Activated naive CD8-positive, alpha-beta T cell (primary cell): ENCODE results near the gene PKDREJ.
A peak's percentile ranks its signal among the peaks of the same experiment; 100 is the strongest.
"Not testable (repeated sequence)": the region's sequence is repeated elsewhere in the genome, so short reads cannot be mapped to it uniquely, and the experiment has no call there.

Experiments used
- H3K27ac Mint-ChIP-seq: one replicate; pipeline ENCODE4 v1.8.0; 2021; ENCODE audit warnings: mixed read lengths
- H3K27me3 Mint-ChIP-seq: one replicate; pipeline ENCODE4 v1.8.0; 2021; ENCODE audit warnings: mixed read lengths
- H3K36me3 Mint-ChIP-seq: one replicate; pipeline ENCODE4 v1.8.0; 2021; ENCODE audit warnings: mixed read lengths
- H3K4me1 Mint-ChIP-seq: one replicate; pipeline ENCODE4 v1.8.0; 2021; ENCODE audit warnings: low read depth, mixed read lengths
- H3K4me3 Mint-ChIP-seq: one replicate; pipeline ENCODE4 v1.8.0; 2021; ENCODE audit warnings: mild to moderate bottlenecking, mixed read lengths
- H3K9me3 Mint-ChIP-seq: one replicate; pipeline ENCODE4 v1.8.0; 2021; ENCODE audit warnings: low read depth, mixed read lengths

The PKDREJ gene, protein sequence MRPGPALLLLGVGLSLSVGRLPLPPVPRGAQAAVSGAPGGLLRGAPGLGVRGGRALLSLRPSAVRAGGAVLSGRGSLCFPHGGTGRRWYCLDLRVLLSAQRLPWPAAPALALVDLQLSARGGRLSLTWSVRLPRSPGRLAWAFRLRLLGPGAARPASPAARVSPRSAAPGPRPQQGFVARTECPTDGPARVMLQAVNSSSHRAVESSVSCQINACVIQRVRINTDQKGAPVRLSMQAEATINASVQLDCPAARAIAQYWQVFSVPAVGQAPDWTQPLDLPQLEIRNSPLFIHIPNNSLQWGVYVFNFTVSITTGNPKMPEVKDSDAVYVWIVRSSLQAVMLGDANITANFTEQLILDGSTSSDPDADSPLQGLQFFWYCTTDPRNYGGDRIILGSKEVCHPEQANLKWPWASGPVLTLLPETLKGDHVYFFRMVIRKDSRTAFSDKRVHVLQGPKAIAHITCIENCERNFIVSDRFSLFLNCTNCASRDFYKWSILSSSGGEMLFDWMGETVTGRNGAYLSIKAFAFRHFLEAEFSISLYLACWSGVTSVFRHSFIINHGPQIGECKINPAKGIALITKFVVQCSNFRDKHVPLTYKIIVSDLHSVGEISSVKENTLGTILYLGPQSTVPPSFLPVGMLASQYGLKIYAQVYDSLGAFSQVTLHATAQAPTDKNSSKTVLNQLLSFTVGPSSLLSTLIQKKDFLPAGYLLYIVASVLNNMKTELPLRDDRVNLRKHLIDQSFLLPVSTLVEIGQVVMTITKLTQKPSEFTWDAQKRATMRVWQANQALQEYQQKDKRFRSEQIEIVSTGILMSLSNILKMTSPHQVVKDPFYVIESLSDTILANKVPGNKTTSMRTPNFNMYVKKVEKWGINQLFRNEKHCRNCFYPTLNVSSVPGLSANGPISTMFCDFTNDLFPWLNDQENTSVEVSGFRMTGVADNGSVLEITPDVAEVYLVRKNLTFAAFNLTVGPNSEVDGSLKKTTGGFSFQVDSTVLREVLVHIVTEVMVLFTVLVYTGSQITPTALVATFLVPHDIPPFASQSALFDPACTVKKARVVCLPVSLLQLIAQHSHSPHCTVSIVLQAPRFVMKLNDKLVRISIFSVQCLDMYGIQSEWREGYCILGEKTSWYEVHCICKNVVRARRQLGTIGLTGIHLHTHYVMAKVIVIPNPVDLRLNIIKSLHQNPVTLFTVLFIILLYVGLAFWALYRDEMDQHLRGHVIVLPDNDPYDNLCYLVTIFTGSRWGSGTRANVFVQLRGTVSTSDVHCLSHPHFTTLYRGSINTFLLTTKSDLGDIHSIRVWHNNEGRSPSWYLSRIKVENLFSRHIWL (N-terminal part only)

DNA sequence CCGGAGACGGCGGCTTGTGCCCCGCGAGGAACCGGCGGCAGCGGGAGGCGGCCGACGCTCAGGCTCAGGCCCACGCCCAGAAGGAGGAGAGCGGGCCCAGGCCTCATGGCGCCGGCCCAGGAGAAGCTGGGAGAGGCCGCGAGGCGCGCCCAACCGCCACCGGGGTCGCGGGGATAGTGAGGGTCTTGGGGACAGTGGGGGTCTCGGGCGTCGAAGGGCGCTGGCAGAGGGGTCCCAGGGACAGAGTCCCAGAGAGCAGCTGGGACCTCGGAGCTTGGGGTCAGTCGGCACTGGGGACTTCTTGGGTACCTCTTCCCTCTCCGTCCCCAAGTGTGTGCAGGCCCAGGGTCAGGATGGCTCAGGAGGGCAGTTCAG is at the start of gene PKDREJ:
Gene PKDREJ (minus strand): TSS at position 128 of the 375 bp plus-strand sequence. CDS start 21 bp downstream, at position 107.
- peaks cover 8% of the 10 kb centered on the region for H3K4me1 Mint-ChIP-seq
- H3K27me3 Mint-ChIP-seq: peaks cover 40% of the 10 kb centered on the region
- H3K27ac Mint-ChIP-seq: no peak within 1 kb of the TSS
- peaks cover 5% of the 10 kb centered on the region for H3K9me3 Mint-ChIP-seq
- no peaks in the 10 kb centered on the region for H3K36me3 Mint-ChIP-seq
- H3K4me3 Mint-ChIP-seq: no peak within 1 kb of the TSS

DNA sequence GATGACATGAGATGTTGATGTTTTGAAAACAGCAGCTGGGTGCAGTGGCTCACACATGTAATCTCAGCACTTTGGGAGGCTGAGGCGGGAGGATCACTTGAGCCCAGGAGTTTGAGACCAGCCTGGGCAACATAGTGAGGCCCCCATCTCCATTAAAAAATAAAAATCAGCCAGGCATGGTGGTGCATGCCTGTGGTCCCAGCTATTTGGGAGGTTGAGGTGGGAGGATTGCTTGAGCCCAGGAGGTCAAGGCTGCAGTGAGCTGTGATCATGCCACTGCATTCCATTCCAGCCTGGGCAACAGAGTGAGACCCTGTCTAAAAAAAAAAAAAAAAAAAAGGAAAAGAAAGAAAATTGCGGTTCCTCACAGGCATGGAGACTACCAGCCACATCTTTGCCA is 49.7 kb upstream of the PKDREJ start:
- not testable (repeated sequence) for H3K4me3 Mint-ChIP-seq, H3K9me3 Mint-ChIP-seq, H3K36me3 Mint-ChIP-seq, H3K4me1 Mint-ChIP-seq, H3K27me3 Mint-ChIP-seq, H3K27ac Mint-ChIP-seq

DNA sequence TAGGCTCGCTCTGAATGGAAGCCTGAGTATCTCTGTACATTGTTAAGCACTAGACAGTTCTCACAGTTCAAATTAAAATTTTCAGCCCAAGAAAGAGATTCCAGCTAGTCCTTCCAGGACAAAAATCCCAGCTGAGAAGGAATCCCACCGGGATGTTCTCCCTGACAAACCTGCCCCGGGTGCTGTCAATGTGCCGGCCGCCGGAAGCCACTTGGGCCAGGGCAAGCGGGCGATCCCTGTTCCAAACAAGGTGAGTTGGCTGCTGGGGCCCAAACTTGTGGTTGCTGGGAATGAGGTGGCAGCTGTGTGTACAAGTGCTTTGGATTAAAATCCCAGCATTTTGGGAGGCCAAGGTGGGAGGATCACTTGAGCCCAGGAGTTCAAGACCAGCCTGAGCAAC is 48.9 kb upstream of the PKDREJ start:
- no peak overlapping the region for H3K27ac Mint-ChIP-seq
- H3K9me3 Mint-ChIP-seq: no peaks in the 10 kb centered on the region
- H3K4me3 Mint-ChIP-seq: no peak overlapping the region
- no peaks in the 10 kb centered on the region for H3K4me1 Mint-ChIP-seq
- H3K27me3 Mint-ChIP-seq: no peaks in the 10 kb centered on the region
- H3K36me3 Mint-ChIP-seq: no peaks in the 10 kb centered on the region

DNA sequence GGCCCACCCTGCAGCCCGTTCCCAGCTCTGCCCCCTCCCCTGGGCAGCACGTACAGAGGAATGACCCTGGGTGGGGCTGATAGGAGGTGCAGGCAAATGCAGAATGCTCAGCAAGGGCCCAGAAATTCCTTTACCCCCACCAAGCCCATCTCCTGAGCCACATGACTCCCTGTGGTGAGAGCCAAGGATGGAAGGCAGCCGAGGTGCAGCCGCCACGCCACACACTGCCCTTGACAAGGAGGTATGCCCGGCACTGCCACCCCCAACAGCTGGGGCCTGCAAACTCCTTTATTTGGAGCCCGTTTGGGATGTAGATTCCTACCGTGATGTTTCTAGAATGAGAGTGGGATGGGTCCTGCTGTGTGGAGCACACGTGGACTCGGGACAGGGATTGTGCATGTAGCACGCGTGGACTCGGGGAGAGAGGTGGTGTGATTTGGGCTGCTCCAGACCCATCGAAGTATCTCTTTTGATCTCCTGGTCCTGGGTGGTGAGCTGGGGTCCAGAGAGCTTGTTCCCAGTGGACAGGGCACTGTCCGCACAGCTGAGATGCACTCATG is 46.5 kb upstream of the PKDREJ start:
- Mint-ChIP-seq H3K9me3 (no peaks in the 10 kb centered on the region), H3K4me1 (no peaks in the 10 kb centered on the region), H3K27ac (no peak overlapping the region), H3K27me3 (no peaks in the 10 kb centered on the region), H3K4me3 (no peak overlapping the region), H3K36me3 (no peaks in the 10 kb centered on the region)

DNA sequence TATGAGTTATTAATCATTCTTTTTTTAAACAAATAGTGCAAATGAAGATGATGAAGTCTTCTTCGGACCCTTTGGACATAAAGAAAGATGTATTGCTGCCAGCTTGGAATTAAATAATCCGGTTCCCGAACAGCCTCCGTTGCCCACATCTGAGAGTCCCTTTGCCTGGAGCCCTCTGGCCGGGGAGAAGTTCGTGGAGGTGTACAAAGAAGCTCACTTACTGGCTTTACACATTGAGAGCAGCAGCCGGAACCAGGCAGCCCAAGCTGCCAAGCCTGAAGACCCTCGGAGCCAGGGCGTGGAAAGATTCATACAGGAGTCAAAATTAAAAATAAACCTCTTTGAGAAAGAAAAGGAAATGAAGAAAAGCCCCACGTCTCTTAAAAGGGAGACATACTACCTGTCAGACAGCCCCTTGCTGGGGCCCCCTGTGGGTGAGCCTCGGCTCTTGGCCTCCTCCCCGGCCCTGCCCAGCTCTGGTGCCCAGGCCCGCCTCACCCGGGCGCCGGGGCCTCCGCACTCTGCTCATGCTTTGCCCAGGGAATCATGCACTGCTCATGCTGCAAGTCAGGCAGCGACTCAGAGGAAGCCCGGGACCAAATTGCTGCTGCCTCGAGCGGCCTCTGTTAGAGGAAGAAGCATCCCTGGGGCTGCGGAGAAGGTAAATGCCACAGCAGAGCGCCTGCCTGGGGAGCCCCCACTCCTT is 45.3 kb upstream of the PKDREJ start:
- Mint-ChIP-seq H3K27me3 (no peaks in the 10 kb centered on the region), H3K4me1 (no peaks in the 10 kb centered on the region), H3K27ac (no peak overlapping the region), H3K36me3 (no peaks in the 10 kb centered on the region), H3K4me3 (no peak overlapping the region), H3K9me3 (no peaks in the 10 kb centered on the region)

DNA sequence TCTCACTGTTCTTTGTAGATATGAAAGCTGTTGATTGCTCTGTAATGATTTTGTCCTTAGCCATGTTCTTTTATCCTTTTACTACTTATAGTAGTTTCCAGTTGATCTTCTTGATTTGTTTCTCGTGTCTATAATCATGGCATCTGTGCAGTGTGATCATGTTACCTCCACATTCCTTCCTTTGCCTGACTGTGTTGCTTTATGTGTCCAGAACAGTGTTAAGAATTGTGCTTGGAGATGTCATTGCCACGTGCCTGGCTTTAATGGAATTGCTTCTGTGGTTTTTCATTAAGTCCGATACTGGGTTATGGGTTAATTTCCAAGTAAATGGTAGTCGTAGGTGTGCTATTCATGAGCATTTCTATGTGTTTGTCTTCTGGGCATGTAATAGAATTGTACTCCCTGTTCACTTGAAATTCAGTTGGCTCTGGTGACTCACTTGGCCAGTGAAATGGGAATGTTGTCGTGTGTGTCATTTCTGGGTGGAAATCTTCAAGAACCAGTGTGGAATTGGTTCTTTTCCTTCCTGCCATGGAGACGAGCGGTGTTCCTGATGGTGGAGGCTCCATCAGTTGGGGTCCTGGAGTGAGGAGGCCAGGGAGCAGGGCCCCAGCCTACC is 40.3 kb upstream of the PKDREJ start:
- H3K4me3 Mint-ChIP-seq: no peak overlapping the region
- H3K4me1 Mint-ChIP-seq: no peaks in the 10 kb centered on the region
- no peaks in the 10 kb centered on the region for H3K9me3 Mint-ChIP-seq
- peaks cover 4% of the 10 kb centered on the region for H3K27me3 Mint-ChIP-seq
- no peak overlapping the region for H3K27ac Mint-ChIP-seq
- H3K36me3 Mint-ChIP-seq: peaks cover 4% of the 10 kb centered on the region

DNA sequence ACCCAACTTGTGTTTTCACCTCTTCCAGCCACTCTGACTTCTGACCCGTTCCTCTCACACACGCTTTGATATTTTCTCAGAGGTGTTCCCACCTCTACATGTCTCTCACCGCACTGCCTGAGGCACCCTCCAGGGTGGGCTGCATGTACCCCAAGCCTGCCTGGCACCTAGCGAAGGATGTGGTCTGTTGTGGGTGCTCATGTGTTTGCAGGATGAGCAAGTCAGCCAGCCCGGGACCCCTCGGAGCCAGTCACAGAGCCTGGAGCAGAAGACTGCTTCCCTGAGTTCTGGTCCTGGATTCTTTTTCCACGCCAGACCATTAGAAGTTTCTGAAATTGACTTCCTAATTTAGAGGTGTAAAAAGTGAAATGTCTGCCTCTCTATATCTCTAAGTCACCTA is 37.3 kb upstream of the PKDREJ start:
- no peak overlapping the region for H3K27ac Mint-ChIP-seq
- H3K4me1 Mint-ChIP-seq: peaks cover 13% of the 10 kb centered on the region
- H3K27me3 Mint-ChIP-seq: peaks cover 6% of the 10 kb centered on the region
- no peaks in the 10 kb centered on the region for H3K9me3 Mint-ChIP-seq
- H3K36me3 Mint-ChIP-seq: peaks cover 4% of the 10 kb centered on the region
- H3K4me3 Mint-ChIP-seq: no peak overlapping the region

DNA sequence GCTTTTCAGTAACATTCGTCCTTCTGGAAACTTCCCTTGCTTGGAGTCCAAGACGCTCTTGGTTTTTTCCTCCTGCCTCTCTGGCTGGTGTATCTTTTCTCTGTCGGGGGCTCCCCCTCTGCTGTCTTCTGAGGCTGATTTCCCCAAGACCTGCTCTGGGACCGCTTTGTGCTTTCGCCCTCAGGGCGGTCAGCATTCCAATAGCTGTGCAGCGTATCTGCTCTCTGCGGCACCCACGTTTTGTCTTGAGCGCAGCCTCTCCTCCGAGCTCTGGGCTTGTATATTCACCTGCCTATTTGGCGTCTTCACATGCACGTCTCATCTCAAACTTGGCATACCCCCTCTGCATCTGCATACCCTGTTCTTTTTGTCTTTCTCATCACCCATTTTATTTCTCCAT is 36.0 kb upstream of the PKDREJ start:
- peaks cover 6% of the 10 kb centered on the region for H3K27me3 Mint-ChIP-seq
- no peak overlapping the region for H3K4me3 Mint-ChIP-seq
- peaks cover 17% of the 10 kb centered on the region for H3K4me1 Mint-ChIP-seq
- no peaks in the 10 kb centered on the region for H3K9me3 Mint-ChIP-seq
- no peak overlapping the region for H3K27ac Mint-ChIP-seq
- peaks cover 7% of the 10 kb centered on the region for H3K36me3 Mint-ChIP-seq

DNA sequence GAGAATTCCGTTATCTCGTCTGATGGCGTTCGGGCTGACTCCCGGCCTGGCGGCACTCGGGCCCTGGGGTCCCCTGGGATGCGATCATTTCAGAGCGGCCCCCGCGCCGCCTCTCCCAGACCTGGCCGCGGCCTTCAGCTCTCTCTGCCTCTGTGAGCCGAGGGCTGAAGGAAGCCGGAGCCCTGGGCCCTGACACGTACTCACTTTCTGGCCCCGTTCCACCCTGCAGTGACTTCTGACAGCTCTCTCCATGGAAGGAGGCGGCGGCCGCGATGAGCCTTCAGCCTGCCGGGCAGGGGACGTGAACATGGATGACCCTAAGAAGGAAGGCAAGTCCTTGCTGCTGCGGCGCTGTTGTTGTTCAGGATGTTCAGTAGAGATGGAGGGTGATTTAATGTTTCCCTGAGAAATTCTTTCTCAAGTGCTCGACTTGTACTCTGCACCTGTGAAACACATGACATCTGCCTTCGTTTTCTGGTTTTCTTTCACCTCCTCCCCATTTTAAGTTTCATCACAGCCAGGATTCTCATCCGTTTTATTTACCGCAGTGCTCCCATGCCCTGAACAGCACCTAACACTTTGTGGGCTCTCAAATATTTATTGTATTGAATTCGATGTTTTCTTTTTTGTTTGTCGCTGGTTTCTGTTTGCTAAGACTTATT is 34.1 kb upstream of the PKDREJ start:
- no peaks in the 10 kb centered on the region for H3K9me3 Mint-ChIP-seq
- H3K4me1 Mint-ChIP-seq: peaks cover 17% of the 10 kb centered on the region
- peaks cover 6% of the 10 kb centered on the region for H3K27me3 Mint-ChIP-seq
- peaks cover 7% of the 10 kb centered on the region for H3K36me3 Mint-ChIP-seq
- H3K27ac Mint-ChIP-seq: no peak overlapping the region
- H3K4me3 Mint-ChIP-seq: peak overlapping the region; percentile 89

DNA sequence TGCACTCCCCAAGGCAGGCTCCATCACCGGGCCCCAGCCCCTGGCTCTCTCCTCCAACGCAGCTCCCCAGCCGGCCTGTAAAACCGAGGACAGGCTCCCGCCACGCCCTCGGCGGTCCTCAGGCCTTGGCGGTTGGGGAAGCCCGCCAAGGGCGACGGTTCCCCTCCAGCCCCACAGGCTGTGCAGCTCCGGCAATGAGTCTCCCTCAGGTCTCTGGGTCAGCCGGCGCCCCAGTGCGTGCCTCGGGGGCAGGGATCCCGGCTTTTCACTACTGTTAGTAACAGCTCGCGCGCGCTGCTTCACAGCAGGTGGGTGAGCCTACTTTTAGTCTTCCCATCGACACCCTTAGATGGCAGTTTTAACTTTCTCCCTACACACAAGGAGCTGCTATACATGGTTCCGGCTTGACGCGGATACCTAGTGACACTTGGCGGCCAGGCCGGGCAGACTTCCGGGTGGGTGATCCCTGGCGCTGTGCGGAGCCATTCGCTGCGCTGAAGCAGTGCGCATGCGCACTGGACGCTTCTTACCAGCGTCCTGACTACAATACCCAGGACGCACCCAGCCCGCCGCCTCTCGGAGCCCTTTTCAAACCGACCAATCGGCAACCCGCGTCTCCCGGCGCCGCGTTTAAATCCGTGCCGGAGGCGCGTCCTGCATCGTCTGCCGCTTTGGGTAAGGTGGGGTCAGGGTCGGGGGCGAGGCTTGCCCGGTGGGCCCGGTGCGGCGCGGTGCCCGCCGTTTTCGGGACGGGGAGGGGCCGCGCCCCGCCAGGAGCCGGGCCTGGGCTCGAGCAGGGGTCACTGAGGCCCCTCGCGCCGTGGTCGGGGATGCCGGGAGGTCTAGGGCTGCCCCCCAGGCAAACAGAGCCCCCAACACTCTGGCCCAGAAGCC is 33.4 kb upstream of the PKDREJ start, which contains the start of gene GTSE1:
Gene GTSE1 (plus strand): TSS at position 614 of the 894 bp plus-strand sequence. CDS start 531 bp downstream, outside the sequence.
- Mint-ChIP-seq H3K4me3 (peak within 1 kb of the TSS; percentile 93), H3K27ac (peak within 1 kb of the TSS; percentile 99), H3K27me3 (peaks cover 6% of the 10 kb centered on the region), H3K36me3 (peaks cover 7% of the 10 kb centered on the region), H3K9me3 (no peaks in the 10 kb centered on the region), H3K4me1 (peaks cover 17% of the 10 kb centered on the region)

DNA sequence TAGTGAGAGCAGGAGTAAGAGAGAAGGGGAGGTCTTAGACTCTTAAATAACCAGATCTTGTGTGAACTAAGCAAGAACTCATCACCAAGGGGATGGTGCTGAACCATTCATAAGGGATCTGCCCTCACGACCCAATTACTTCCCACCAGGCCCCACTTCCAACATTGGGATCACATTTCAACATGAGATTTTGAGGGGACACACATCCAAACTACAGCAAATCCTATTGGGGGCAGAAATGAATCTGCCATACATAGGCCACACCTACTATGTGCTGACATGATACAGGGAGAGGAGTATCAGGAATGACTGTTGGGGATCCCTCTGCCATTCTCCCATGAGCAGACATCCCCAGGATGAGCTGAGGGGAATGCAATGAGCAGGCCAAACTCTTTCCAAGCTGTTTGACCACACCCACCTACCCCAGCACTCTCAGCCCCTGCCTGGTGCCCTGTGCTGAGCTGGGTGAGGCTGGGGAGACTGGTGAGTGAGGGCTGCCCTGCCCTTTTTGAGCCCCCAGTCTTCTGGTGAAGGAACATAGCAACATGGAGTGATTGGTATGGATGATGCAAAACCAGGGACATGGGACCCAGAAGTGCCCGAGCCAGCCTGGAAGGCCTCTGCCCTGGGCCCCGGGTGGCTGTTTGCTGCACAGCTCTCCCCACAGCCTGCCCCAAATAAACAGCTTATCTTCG is 32.3 kb upstream of the PKDREJ start:
- H3K9me3 Mint-ChIP-seq: no peaks in the 10 kb centered on the region
- H3K27ac Mint-ChIP-seq: peak overlapping the region; percentile 99
- peaks cover 7% of the 10 kb centered on the region for H3K36me3 Mint-ChIP-seq
- peak overlapping the region; percentile 93 for H3K4me3 Mint-ChIP-seq
- peaks cover 17% of the 10 kb centered on the region for H3K4me1 Mint-ChIP-seq
- H3K27me3 Mint-ChIP-seq: peaks cover 6% of the 10 kb centered on the region

DNA sequence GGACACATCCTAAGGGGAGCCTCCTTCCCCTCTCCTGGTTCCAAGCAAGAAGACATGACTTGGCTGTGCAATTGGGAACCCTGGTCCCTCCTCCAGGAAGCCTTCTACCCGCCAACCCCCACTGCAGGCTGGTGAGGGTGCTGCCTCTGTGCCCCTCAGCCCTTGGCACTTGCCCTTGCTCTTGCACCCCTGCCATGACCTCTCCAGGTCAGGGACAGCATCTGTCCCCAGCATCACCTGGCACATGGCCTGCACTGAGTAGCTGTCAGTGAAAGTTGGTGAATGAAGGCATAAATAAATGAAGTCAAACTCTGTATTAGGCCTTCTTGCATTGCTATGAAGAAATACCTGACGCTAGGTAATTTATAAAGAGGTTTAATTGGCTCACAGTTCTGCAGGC is 31.6 kb upstream of the PKDREJ start:
- H3K27ac Mint-ChIP-seq: peak overlapping the region; percentile 64
- H3K36me3 Mint-ChIP-seq: peaks cover 7% of the 10 kb centered on the region
- no peaks in the 10 kb centered on the region for H3K9me3 Mint-ChIP-seq
- H3K4me1 Mint-ChIP-seq: peaks cover 17% of the 10 kb centered on the region
- H3K27me3 Mint-ChIP-seq: peaks cover 6% of the 10 kb centered on the region
- peak overlapping the region; percentile 69 for H3K4me3 Mint-ChIP-seq
